GM21619 (cell line): ENCODE results near the gene TTC9B.

Experiments
- ATAC-seq: cut with Tn5 transposase; IDR thresholded peaks from one replicate; pipeline ENCODE4 v1.9.1; 2021; ENCODE audit not compliant: unreplicated experiment

TTC9B gene

GRCh38 chr19:40249201-40249600, 31.0 kb upstream of the TTC9B start:
- no peak for ATAC-seq

- no peak for ATAC-seq
Observed at GRCh38 chr19:40247735-40248262, 29.6 kb upstream of the TTC9B start.

GRCh38 chr19:40247178-40247577, 29.0 kb upstream of the TTC9B start:
- no peak for ATAC-seq

- ATAC-seq: no peak
Observed at GRCh38 chr19:40246292-40247073, 28.3 kb upstream of the TTC9B start.

GRCh38 chr19:40245506-40246128, 27.4 kb upstream of the TTC9B start:
- ATAC-seq: no peak

GRCh38 chr19:40244579-40245317, 26.6 kb upstream of the TTC9B start:
- ATAC-seq: no peak

- no peak for ATAC-seq
Observed at GRCh38 chr19:40243181-40243580, 25.0 kb upstream of the TTC9B start.

GRCh38 chr19:40242480-40242879, 24.3 kb upstream of the TTC9B start:
- no peak for ATAC-seq

GRCh38 chr19:40241809-40242384, 23.7 kb upstream of the TTC9B start:
- ATAC-seq: no peak

- ATAC-seq: no peak
Observed at GRCh38 chr19:40241125-40241808, 23.1 kb upstream of the TTC9B start.

- no peak for ATAC-seq
Observed at GRCh38 chr19:40240332-40240731, 22.1 kb upstream of the TTC9B start.

GRCh38 chr19:40239415-40240226, 21.4 kb upstream of the TTC9B start:
- no peak for ATAC-seq

- ATAC-seq: no peak
Observed at GRCh38 chr19:40238775-40239174, 20.6 kb upstream of the TTC9B start.

- no peak for ATAC-seq
Observed at GRCh38 chr19:40237791-40238190, 19.6 kb upstream of the TTC9B start.

GRCh38 chr19:40236366-40236765, 18.2 kb upstream of the TTC9B start:
- no peak for ATAC-seq

GRCh38 chr19:40236026-40236355, 17.8 kb upstream of the TTC9B start:
- no peak for ATAC-seq

GRCh38 chr19:40235238-40236025, 17.2 kb upstream of the TTC9B start:
- ATAC-seq: no peak

- no peak for ATAC-seq
Observed at GRCh38 chr19:40234429-40235237, 16.4 kb upstream of the TTC9B start.
